Stimulated activated effector memory CD8-positive, alpha-beta T cell treated with anti-CD3 and anti-CD28 coated beads, Interleukin-12 subunit alpha, Interleukin-12 subunit beta, amount 100 ng/mL, for 72 hours (primary cell): ENCODE data around the gene ARPC5.
"Not testable (repeated sequence)": the region's sequence is repeated elsewhere in the genome, so short reads cannot be mapped to it uniquely, and the experiment has no call there.

Experiments
- ATAC-seq: fragments of 150-1000 bp; cut with Tn5 transposase; 2 replicates; pipeline ENCODE4 v1.10.0; 2021
- DNase-seq, 2 donors: peaks; one replicate each; pipeline ENCODE4 v3.0.0; 2021 to 2022; ENCODE audit warnings: low spot score in 2 of 2
- H3K27ac Mint-ChIP-seq: one replicate; pipeline ENCODE4 v1.8.0; 2022; ENCODE audit warnings: mild to moderate bottlenecking, mixed read lengths
- H3K36me3 Mint-ChIP-seq: one replicate; pipeline ENCODE4 v1.8.0; 2022; ENCODE audit warnings: mild to moderate bottlenecking, mixed read lengths
- H3K4me1 Mint-ChIP-seq: one replicate; pipeline ENCODE4 v1.8.0; 2022; ENCODE audit warnings: mixed read lengths
- H3K4me3 Mint-ChIP-seq: one replicate; pipeline ENCODE4 v1.8.0; 2022; ENCODE audit warnings: mild to moderate bottlenecking, mixed read lengths
- H3K9me3 Mint-ChIP-seq: one replicate; pipeline ENCODE4 v1.8.0; 2022; ENCODE audit warnings: mixed read lengths

The ARPC5 gene

DNA sequence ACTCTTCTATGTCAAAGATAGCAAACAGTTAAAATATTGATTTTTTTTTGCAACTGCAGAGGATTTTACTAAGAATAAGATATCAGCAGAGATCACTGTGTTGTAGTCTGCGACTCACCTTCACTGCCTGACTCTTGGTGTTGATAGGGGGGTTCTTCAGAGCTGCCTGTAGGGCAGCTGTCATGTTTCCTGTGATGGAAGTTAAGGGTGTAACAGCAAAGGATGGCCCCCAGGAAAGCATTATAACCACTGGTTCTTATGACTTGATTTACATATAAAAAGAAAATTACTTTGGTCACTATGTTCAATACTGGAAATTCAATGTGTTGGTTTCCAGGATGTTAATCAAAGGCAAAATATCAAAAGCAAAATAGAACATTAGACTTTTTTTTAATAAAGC, 2.6 kb downstream of the ARPC5 start:
- ATAC-seq (no peak), DNase-seq (no peak)
- H3K27ac Mint-ChIP-seq: peak overlapping the region; percentile 98
- H3K36me3 Mint-ChIP-seq: peaks cover 67% of the 10 kb centered on the region
- peaks cover 38% of the 10 kb centered on the region for H3K4me1 Mint-ChIP-seq
- H3K9me3 Mint-ChIP-seq: no peaks in the 10 kb centered on the region
- H3K4me3 Mint-ChIP-seq: peak overlapping the region; percentile 99

DNA sequence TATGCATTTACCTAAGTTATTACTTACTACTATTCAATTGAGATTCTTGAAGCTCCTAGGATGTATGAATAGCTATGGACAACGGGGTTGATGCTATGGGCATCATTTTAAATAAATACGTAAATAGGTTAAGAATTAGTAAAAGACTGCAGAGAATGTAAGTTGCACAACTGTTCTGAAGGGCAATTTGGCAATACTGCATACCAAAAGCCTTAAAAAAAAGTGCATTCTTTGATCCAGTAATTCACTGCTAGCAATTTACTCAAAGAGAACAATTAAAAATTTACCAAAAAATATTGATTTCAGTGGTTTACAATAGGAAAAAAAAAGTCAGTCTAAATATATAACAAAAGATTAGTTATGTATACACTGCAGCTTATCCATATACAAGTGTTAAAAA, 3.5 kb downstream of the ARPC5 start:
- ATAC-seq (no peak), DNase-seq (no peak)
- Mint-ChIP-seq H3K36me3 (peaks cover 76% of the 10 kb centered on the region), H3K4me1 (peaks cover 38% of the 10 kb centered on the region), H3K27ac (no peak overlapping the region), H3K9me3 (no peaks in the 10 kb centered on the region), H3K4me3 (peak overlapping the region; percentile 21)

DNA sequence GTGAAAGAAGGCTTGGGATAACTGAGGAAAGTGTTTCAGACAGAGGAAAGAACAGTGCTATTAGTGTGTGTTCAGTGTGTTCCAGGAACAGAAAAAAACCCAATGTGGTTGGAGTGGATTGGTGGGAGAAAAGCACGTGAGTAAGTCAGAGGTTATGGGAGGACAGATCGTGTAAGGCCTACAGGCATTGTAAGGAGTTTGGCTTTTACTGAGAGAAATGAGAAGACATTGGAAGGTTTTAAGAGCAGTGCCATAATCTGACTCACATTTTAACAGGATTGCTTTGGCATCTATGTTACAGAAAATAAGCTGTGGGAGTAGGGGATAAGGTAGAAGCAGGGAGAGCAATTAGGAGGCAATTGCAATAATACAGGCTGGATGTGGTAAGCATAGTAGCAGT, 4.8 kb downstream of the ARPC5 start:
- peaks cover 29% of the 10 kb centered on the region for H3K4me1 Mint-ChIP-seq
- ATAC-seq (no peak), DNase-seq (no peak)
- H3K27ac Mint-ChIP-seq: peak overlapping the region; percentile 2
- H3K9me3 Mint-ChIP-seq: no peaks in the 10 kb centered on the region
- H3K36me3 Mint-ChIP-seq: peaks cover 85% of the 10 kb centered on the region
- H3K4me3 Mint-ChIP-seq: peak overlapping the region; percentile 6

DNA sequence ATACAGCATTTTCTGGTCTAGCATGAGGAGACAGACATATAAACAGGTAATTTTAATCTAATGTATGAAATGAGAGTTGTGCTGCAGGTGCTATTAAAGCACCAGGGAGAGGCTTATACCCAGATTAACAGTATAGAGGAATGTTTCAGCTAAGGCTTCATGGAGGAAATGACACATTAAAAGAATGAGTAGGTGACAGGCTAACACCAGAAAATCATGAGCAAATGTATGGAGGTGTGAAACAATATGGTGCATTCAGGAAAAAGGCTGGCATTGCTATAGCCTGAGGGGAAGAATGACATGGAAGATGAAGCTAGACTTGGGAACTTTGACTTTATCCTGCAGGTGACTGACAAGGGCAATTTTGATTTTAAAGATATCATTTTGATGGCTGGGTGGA, 7.0 kb downstream of the ARPC5 start:
- no peak overlapping the region for H3K4me3 Mint-ChIP-seq
- peaks cover 24% of the 10 kb centered on the region for H3K4me1 Mint-ChIP-seq
- H3K36me3 Mint-ChIP-seq: peaks cover 100% of the 10 kb centered on the region
- peak; percentile 81 for ATAC-seq
- H3K9me3 Mint-ChIP-seq: no peaks in the 10 kb centered on the region
- peak overlapping the region; percentile 29 for H3K27ac Mint-ChIP-seq
- no peak for DNase-seq

DNA sequence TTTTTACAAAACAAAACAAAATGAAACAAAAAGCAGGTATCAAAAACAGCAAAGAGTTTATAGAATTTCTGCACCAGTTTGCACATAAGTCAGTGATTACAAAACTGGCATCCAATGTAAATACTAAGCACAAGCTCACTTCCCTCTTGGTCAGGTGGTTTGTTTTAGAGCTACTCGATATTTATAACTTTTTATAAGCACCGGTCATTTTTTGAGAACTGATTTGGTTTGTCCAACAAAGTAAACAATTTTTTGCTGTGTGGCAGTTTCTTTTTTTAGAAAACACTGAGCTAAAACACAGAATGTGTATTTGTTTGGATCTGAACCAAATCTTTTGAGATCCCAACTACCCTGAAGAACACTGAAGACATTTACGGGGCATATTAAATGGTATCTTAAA, 9.3 kb downstream of the ARPC5 start:
- ATAC-seq, H3K4me3 Mint-ChIP-seq, H3K9me3 Mint-ChIP-seq, DNase-seq: not testable (repeated sequence)
- H3K36me3 Mint-ChIP-seq: peaks cover 87% of the 10 kb centered on the region
- peak overlapping the region; percentile 72 for H3K27ac Mint-ChIP-seq
- H3K4me1 Mint-ChIP-seq: peaks cover 22% of the 10 kb centered on the region

DNA sequence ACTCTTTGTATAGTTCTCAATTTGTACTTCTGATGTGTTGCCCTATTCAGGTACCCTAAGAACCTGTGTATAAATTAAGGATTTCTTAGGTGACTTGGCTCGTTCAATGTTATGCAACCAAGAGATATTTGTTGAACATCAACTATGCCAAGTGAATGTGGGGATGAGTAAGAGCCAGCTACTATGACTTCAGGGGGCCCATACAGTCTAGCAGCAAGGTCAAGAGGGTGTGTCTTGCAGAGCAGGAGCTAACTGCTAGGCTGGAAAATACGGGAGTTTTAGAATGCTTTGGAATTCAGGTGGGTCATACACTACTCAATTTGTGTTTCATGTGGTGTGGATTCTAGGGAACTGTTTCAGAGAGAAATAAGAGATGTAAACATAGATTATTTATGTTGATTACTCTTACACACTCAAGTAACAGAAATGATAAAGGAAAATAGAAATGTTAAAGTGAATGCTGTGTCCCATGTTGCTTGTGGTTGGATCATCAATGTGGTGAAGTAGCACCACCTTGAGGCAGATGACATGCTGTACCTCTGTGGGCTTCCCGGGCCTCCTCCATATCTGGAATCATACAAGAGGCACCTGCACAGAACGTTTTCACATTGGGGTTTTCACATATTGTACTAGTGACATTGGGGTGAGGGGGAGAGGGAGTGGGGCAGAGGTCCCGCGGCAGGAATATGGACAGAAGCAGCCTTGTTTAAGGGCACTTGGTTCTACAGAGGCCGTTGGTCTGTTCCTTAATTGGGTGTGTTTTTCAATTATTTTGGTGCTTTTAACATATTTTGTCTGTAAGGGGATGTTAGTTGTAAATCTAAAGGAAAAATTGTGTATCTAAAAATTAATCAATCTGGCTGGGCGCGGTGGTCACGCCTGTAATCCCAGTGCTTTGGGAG, 12.4 kb downstream of the ARPC5 start:
- DNase-seq (no peak), ATAC-seq (peak; percentile 79)
- no peak overlapping the region for H3K4me3 Mint-ChIP-seq
- H3K4me1 Mint-ChIP-seq: peaks cover 5% of the 10 kb centered on the region
- H3K36me3 Mint-ChIP-seq: peaks cover 56% of the 10 kb centered on the region
- H3K9me3 Mint-ChIP-seq: no peaks in the 10 kb centered on the region
- H3K27ac Mint-ChIP-seq: peak overlapping the region; percentile 24

DNA sequence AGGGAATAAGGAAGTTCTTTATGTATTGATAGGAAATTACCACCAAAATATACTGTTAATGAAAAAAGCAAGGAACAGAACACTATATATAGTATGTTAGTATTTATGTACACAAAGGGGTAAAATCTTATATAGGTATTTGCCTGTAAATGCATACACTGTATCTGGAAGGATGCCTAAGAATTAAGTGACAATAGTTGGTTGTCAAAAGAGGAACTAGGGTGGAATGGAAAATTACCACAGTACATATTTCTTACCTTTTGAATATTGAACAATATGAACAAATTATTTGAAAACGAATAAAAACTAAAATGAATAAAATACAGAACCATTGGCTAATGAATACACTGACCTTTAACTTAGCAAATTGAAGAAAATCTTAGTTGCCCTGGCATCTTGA, 13.6 kb downstream of the ARPC5 start:
- DNase-seq: no peak
- Mint-ChIP-seq H3K4me3 (no peak overlapping the region), H3K27ac (no peak overlapping the region), H3K36me3 (peaks cover 45% of the 10 kb centered on the region), H3K9me3 (no peaks in the 10 kb centered on the region), H3K4me1 (peaks cover 5% of the 10 kb centered on the region)
- ATAC-seq: no peak

DNA sequence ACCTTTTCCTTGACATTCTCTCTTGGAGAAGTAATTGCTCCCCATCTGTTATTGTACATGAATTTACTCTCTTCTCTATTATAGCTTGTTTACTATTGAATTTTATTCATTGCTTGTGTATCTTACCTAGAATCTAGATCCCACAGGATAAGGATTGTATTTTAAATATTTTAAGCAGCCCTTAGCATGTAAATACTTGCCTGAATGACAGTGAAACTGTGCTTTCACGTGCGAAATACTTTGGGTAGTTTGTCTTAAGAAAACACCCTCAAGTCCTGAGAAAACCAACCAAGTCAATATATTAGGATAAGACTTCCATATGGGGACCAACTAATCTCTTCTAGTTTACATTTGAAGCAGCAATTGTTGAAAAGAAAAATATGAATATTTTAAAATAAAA, 15.3 kb downstream of the ARPC5 start:
- Mint-ChIP-seq H3K27ac (no peak overlapping the region), H3K9me3 (no peaks in the 10 kb centered on the region), H3K4me3 (no peak overlapping the region), H3K36me3 (peaks cover 28% of the 10 kb centered on the region), H3K4me1 (peaks cover 5% of the 10 kb centered on the region)
- ATAC-seq (no peak), DNase-seq (no peak)

DNA sequence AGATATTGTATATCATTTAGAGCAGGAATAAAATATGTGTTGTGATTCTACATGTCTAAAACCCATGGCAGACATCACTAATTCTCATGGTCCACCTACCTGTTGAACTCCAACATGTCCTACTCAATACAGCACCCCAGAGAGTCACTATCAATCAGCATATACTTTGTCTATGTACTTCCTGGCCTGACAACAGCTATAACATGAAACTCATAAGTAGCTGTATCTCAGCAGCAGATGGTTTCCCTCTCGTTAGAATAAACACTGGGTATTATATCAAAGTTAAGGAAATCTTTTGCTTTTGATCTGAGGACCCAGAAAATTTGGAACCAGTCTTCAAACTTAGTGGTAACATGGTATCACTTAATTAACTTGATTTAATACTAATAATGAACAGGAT, 15.8 kb downstream of the ARPC5 start:
- H3K4me3 Mint-ChIP-seq: no peak overlapping the region
- H3K27ac Mint-ChIP-seq: no peak overlapping the region
- ATAC-seq: no peak
- H3K36me3 Mint-ChIP-seq: peaks cover 23% of the 10 kb centered on the region
- H3K9me3 Mint-ChIP-seq: no peaks in the 10 kb centered on the region
- DNase-seq: no peak
- peaks cover 5% of the 10 kb centered on the region for H3K4me1 Mint-ChIP-seq

DNA sequence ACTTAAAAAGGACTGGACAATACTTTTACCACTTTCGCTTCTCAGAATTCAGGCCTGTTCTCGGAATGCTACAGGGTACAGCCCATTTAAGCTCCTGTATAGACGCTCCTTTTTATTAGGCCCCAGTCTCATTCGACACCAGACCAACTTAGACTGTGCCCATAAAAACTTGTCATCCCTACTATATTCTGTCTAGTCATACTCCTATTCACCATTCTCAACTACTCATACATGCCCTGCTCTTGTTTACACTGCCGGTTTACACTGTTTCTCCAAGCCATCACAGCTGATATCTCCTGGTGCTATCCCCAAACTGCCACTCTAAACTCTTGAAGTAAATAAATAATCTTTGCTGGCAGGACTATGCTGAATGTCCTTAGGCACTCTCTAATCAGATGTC, 17.4 kb downstream of the ARPC5 start:
- H3K4me3 Mint-ChIP-seq: not testable (repeated sequence)

DNA sequence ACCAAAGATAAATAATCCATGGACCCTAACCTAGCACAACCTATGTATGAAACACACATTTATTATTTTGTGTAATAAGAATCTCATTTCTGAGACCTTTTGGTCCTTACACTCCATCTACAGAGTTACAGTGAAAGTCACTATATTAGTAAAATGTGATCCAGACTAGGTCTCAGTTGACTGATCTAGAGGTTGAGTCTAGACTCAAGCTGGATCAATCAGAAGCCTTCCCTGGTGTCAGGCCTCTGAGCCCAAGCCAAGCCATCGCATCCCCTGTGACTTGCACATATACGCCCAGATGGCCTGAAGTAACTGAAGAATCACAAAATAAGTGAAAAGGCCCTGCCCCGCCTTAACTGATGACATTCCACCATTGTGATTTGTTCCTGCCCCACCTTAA, 22.6 kb downstream of the ARPC5 start:
- not testable (repeated sequence) for H3K9me3 Mint-ChIP-seq, H3K27ac Mint-ChIP-seq, ATAC-seq, DNase-seq, H3K4me1 Mint-ChIP-seq, H3K36me3 Mint-ChIP-seq, H3K4me3 Mint-ChIP-seq

More for the DNA sequence above, 17.4 kb downstream of the ARPC5 start:
- not testable (repeated sequence) for H3K9me3 Mint-ChIP-seq, H3K4me1 Mint-ChIP-seq, ATAC-seq, H3K27ac Mint-ChIP-seq, DNase-seq, H3K36me3 Mint-ChIP-seq

DNA sequence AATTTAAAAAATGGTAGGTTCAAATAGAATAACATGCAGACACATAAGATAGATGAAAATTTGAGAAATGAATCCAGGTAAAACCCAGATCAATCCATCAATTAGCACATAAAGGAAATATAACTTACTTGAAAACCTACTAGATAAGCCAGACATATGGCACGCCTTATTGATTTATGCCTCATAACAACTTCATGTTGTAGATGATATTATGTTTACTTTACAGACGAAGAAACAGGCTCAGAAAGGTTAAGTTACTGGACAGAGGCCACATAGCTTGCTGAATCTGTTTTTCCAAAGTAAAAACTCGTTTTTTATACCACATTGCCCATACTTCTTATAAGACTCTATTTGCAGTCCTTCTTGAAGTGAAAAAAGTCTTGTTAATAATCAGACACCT, 23.2 kb downstream of the ARPC5 start:
- no peak overlapping the region for H3K27ac Mint-ChIP-seq
- no peaks in the 10 kb centered on the region for H3K4me1 Mint-ChIP-seq
- no peak overlapping the region for H3K4me3 Mint-ChIP-seq
- no peak for DNase-seq
- no peaks in the 10 kb centered on the region for H3K9me3 Mint-ChIP-seq
- ATAC-seq: no peak
- H3K36me3 Mint-ChIP-seq: no peaks in the 10 kb centered on the region

DNA sequence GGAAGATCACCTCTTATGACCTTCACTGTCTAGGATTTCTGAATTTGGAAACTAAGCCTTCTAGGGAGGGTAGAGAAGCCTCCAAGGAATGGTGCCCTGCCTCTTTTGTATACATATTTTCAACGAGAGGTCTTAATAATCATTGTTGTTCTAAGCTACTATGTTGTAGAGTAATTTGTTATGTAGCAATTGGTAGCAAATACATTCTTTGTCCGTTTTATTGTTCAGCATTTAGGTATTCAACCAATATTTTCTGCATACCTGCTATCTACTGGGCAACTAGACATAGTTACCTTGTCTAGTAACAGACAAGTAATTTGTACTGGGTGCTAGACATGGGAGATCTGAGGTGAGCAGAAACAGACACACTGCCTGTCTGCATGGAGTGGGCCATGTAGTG, 24.6 kb downstream of the ARPC5 start:
- DNase-seq: no peak

DNA sequence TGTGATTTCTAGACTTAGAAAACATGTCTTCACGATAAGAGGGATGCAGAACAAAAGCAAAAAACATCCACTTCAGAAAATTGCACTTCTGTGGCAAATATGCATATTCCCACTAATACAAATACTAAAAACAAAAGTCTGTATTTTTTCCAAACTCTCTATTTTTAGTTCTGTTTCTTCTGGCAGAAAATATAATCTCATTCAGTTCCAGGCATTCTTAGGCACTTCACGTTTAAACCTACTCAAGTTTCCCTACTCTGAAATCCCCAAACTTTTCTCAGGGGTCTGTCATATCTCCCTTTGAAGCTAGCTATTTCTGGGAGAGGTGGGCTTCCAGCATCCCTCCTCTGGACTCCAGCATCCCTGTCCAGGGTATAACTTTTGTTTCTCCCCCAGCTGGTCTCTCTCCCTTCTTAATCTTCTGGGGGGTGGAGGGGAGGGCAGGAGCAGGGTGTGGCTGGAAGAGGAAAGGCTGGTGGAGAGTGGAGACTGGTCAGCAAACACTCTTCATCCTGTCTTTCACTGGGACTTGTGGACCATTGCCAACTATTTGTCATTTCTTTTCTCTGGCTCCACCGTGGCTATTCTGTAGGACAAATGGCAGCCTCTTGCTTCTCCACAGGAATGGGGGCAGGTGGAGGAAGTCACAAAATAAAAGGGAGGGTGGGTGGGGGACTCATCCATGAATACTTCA, 25.7 kb downstream of the ARPC5 start:
- Mint-ChIP-seq H3K4me1 (peaks cover under 1% of the 10 kb centered on the region), H3K4me3 (no peak overlapping the region), H3K27ac (no peak overlapping the region), H3K9me3 (no peaks in the 10 kb centered on the region), H3K36me3 (no peaks in the 10 kb centered on the region)
- DNase-seq (no peak), ATAC-seq (no peak)

More for the DNA sequence above, 24.6 kb downstream of the ARPC5 start:
- Mint-ChIP-seq H3K36me3 (no peaks in the 10 kb centered on the region), H3K27ac (no peak overlapping the region), H3K4me1 (no peaks in the 10 kb centered on the region), H3K9me3 (no peaks in the 10 kb centered on the region), H3K4me3 (no peak overlapping the region)
- ATAC-seq: no peak

DNA sequence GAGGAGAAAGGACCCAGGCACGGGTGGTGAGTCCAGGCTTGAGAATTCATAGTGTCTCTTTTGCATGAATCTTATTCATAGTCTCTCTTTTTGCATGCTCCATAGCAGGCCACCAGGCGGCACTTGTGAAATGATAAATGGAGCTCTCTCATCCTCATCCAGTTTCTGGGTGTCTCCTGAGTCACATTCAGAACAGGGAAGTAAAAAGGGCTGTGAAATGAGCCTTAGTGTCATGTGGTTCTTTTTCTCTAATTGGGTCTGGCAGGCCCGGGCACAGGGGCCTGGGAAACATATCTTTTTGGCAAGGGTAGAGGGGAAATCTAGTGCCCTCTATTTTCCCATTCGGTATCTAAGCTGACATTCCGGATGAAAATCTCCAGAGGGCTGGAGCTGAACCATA, 26.3 kb downstream of the ARPC5 start:
- no peaks in the 10 kb centered on the region for H3K36me3 Mint-ChIP-seq
- H3K9me3 Mint-ChIP-seq: no peaks in the 10 kb centered on the region
- H3K27ac Mint-ChIP-seq: no peak overlapping the region
- no peak overlapping the region for H3K4me3 Mint-ChIP-seq
- ATAC-seq (peak; percentile 24), DNase-seq (no peak)
- peaks cover 6% of the 10 kb centered on the region for H3K4me1 Mint-ChIP-seq
